GM19452 (cell line): ENCODE measurements around the gene FIGN.

Experiments
- ATAC-seq: cut with Tn5 transposase; IDR thresholded peaks from one replicate; pipeline ENCODE4 v1.9.1; 2021; ENCODE audit not compliant: unreplicated experiment

Gene FIGN

DNA sequence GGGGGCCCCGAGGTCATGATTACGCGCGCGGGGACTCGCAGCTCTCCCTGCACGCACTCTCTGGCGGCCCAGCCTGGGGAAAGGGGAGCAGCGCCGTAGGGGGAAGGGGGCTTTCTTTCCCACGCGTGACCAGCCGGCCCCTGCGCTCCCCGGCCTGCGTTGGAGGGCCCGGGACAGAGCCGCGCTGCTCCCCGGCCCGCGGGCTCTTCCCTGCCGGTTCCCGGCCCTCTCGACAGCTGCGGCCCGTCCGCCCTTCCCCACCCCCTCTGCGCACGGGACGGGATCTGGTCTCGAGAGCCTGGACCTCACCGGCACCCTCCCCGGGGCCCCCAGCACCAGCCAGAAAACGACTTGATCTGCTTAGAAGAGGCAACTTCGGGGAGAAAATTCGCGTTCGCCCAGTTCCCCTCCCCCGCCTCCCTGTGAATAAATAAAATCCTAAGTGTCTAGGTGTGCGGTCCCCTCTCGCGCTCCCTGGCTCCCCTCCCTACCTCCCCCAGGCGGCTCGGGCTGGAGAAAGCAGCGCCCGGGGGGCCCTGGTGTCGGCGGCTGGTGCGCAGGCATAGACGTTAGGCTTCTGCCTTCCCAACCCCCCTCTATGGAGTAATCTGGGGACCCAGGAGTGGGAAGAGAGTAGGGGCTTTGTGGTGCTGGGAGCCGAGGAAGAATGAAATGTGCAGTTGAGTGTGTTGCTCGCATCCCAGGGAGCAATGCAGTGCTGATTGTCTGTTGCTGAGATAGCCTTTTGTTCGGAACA lies 803 bp upstream of the FIGN start:
- no peak for ATAC-seq

DNA sequence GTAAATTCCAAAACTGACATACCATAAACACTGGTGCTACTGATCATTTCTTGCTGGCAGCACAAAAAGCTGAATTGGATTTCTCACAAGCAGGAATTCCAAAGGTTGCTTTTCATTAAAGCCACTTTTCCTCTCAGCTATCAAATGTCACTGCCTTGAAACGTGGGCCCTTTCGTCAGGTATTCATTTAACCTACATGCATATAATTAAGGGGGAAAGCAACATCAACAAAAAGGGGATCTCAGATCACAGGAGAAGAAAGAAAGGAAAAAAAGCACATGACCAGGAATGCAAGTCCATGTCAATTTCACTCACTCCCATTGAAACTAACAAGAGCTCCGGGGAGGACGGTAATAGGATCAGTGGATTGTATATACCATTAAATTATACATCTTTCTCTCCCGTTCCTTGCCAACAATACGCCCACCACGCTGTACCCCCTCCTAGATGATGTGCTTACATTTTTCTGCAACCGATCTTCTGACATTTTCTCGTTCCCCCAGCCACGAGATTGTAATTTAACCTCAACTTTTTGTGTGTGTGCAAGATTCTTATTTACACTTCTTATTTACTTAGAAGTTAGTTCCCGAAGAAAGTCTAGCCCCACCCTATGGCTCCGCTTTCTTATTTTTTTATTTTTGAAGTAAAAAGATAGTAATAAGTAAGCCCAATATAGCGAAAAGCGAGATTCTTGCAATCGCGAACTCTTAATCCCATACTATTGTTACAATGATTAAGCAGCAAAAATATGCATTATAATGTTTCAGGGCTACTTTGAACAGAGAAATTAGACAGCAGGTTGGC lies 725 bp downstream of the FIGN start:
- no peak for ATAC-seq

DNA sequence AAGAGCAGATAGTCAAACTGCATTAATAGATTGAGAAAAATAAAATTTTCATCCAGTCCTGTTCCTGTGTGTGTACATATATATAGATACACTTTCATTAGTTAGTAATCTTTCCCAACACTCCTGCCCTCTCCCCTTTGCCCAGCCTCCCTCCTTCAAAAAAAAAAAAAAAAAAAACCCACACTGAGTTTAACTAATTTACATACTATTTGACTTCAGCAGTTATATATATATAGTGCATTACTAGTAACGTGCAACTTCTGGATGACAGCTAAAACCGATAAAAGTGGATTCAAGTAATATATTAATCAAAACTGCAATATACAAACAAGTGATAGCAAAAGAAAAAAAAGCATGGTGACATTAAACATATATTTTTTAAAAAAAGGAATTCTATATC lies 1.4 kb downstream of the FIGN start:
- ATAC-seq, result no peak

- ATAC-seq, result no peak
Measured at GRCh38 chr2:163733956-163734355, 1.9 kb downstream of the FIGN start.

GRCh38 chr2:163733301-163733938 lies 2.4 kb downstream of the FIGN start:
- no peak for ATAC-seq

GRCh38 chr2:163732727-163733126 lies 3.1 kb downstream of the FIGN start:
- no peak for ATAC-seq

DNA sequence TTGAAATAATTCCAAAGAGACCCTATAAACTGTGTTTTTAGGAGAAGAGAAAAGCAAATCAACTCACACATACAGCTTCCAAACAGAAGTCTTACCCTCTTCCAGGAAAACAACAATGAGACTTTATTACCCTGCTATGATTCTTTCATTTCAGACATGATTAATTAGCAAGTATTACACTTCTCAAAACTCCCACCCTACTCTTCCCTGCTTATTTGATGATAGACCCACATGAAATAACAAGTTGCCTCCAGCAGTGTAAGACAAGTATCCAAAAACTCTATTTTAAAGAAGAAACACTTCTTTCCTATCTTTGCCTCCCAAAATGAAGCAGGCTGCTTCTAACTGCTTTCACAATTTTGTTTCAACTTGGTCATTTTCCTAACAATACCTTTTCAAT lies 4.1 kb downstream of the FIGN start:
- no peak for ATAC-seq

DNA sequence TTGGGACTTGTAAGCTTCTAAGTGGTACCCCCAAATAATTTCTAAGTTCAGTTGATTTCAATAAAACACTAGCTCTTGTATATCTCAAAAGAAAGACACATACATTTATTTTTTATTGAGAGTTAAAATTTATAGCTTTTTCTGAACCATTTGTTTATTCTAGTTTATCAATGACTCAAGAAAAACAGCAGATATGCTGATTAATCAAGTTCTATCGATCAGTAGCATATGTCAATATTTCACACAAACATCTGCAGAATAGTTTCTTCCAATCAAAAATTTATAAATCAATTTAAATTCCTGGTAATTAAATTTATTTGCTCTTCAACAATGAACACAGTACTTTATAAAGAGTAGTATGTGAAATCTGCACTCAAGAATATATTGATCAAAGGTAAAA lies 5.3 kb downstream of the FIGN start:
- no peak for ATAC-seq

- no peak for ATAC-seq
Measured at GRCh38 chr2:163729636-163730273, 6.1 kb downstream of the FIGN start.

GRCh38 chr2:163723881-163724280 lies 11.9 kb downstream of the FIGN start:
- ATAC-seq, result no peak

- ATAC-seq, result no peak
Measured at GRCh38 chr2:163723348-163723747, 12.5 kb downstream of the FIGN start.

DNA sequence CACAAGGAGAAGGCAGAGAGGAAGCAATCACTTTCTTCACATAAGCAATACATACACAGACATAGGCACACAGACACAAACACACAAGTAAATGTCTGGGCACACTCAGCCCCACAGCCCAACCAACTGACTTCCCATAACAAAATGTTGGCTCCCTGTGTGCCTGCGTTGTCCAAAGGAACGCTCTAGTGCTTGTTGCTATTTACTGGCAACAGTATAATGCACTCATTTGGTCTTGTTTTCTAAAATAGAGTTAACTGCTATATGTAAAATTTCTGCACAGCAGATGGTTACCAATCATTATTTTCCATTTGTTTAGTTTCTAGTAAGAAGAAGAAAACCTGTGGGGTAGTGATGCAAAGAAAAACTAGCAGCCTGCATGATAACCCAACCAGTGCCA lies 16.5 kb downstream of the FIGN start:
- no peak for ATAC-seq

DNA sequence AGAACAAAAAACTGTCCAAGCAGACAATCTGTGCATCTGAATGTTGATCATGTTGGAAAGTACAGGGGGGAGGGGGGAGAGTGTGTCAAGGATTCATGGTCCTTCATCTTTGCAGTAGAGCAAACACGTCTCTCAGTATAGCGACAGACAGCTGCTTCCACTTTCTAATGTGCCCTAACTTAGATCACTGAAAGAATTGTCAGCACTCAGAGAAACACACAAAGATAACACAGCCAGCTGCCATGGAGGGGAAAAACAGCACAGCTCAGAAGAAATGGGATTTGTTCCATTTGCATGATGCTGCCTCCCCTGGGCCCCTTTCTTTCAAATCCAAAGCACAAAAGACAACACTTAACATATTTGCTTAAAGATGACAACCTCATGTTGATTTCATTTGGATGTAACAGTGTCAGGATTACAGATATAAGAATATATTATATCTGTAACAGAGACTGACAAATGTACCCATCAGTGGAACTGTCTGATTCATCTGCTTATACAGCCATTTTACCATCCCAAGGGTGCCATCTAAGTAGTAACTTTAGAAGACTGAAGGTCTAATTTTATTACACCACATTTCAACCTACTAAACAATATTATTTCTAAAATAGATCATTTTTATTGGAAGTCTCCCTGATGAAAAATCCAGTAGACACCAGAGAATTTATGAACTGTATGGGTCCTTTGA lies 17.7 kb downstream of the FIGN start:
- ATAC-seq, result no peak

DNA sequence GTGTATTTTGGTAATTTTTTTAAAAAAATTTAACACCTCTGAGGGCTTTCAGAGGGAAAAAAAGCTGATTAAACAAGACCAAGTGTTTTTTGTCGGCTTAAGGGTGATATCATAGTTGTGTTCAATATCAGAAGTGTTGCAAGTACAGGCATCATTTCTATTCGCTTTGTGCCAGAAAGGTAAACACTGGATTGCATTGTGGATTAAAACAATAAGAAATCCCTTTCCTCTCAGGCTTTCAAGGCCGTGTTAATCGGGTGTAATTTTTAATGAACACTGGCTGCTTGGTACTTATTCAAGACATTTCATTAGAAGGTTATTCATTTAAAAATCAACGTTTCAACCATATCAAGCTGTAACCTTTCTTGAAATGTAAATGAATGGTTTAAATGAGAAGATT lies 18.3 kb downstream of the FIGN start:
- no peak for ATAC-seq

DNA sequence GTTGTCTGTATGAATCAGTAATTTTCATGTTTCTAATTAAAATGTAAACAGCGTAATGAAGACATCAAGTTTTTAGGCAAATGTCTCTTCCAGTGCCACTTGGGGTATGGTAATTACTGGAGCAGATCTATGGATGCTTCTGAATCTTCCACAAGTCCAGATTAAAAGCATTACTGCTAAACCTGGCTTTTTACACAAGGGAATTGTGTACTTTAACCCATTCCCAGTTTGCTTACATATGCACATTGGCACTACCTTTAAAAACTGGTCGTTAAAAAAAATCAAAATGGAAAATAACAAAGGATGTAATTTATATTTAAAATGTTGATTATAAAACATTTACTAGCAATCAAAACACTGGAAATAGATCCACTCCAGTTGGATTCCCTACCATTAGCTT lies 19.7 kb downstream of the FIGN start:
- ATAC-seq, result no peak

DNA sequence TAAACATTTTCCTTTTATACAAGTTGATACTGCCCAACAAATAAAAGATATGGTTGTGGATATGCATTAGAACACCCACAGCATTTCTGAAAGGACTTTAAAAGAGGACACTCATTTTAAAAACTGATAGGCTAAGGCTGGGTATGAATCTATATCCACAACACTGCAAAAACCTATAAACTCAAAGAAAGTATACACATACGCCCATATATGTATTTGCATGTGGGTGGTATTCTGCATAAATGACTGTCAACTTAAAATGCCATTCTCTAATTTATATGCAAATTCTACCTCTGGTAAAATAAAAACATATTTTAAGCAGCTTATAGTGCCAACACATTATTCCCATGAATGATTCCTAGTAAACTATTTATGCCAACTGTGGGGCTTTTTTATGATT lies 20.1 kb downstream of the FIGN start:
- ATAC-seq, result no peak

DNA sequence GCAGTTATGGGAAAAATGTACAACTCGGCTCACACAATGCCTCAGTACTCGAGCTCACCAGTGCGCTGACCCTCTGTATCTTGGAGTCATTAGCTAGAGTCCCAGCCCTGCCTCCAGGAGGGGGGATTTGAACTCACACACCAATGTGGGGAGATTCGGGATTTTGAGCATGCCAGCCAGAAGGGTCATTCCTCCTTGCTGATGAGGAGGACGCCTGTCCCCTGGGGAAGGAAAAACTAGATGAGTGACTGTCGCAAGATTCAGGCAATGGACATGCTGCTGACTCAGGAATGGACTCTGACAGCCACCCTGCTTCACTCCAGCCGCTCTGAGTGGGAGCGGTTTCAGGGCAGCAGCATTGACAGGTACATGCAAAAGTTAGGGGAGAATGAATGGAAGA lies 20.6 kb downstream of the FIGN start:
- no peak for ATAC-seq

DNA sequence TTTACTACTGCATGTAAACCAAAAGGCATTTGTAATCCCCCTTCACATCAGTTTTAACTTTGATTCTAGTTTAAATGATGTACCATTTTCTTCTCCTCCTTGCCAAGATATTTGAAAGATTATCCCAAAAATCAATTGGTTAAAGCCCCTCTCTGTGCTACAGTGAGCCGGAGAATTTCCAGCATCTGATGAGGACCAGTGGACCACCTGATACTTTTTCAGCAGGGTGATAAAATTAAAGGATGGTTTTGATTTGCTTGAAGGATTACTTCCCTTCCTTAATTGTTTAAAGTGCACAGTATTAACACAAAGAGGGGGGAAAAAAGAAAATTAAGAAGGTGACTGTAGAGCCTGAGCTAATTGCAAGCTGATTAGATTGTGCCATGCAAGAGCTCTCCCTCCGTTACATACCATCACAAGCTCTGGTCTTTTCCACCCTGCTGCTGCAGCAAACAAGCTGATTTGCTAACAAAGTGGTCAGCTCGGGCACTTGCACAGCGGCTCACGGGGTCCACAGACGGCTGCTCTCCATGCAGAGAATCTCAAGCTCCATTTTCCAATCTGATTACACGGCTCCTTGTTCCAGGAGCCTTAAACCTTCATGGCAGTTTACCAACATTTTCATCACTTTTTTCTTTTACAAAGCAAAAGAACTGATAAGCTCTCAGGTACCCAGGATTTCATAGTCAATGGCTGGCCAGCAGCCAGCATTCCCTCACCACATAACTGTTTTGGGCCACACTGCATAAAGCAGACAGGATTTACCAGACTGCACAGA lies 22.1 kb downstream of the FIGN start:
- no peak for ATAC-seq

- ATAC-seq, result no peak
Measured at GRCh38 chr2:163711699-163712098, 24.1 kb downstream of the FIGN start.

- no peak for ATAC-seq
Measured at GRCh38 chr2:163711258-163711657, 24.6 kb downstream of the FIGN start.
